ENCODE data around the gene ZBTB20. TPM values are rescaled to one million over a fixed set of nuclear protein-coding genes. Genes with fewer than 3 reads are reported as not detected.

ZBTB20 gene
- total RNA-seq, 1 experiment from 2014 or later, result 3.7 TPM

GRCh38 chr3:115089481-115089880 is 57.6 kb downstream of the ZBTB20 start:
- Histone ChIP-seq H3K4me2 (ENCODE audit: low read length) (no peak overlapping the region), H4K20me1 (ENCODE audit: low read length) (no peaks in the 10 kb centered on the region), H3K9me2 (replicated peaks; ENCODE audit: low read length) (no peaks in the 10 kb centered on the region), H3K36me3 (ENCODE audit: low read depth, low read length) (no peaks in the 10 kb centered on the region), H2AFZ (ENCODE audit: low read length) (no peak overlapping the region), H3K4me3 (ENCODE audit: low read length) (no peak overlapping the region), H3K9me3 (ENCODE audit: low read length) (no peaks in the 10 kb centered on the region), H3K79me2 (ENCODE audit: low read length) (no peaks in the 10 kb centered on the region), H3K4me1 (ENCODE audit: insufficient read depth, low read length) (no peaks in the 10 kb centered on the region), H3K27me3 (ENCODE audit: low read length) (0 out of 2 replicates have a peak, but pooled peaks cover 5% of the 10 kb centered on the region), H3K27ac (ENCODE audit: low read length) (no peak overlapping the region), H3K9ac (ENCODE audit: low read length) (no peak overlapping the region), H3F3A (ENCODE audit: low read length, unreplicated experiment) (no peaks in the 10 kb centered on the region)
- no peak for ATAC-seq
- ChIA-PET CTCF (no interaction called here), POLR2A (ENCODE audit: unreplicated experiment) (no interaction called here)
- DNase-seq, result no peak
- intact Hi-C loops (cut with micrococcal nuclease), result no loop called here
- TF ChIP-seq EZH2 (IDR thresholded peaks at IDR 0.05; ENCODE audit: low read length, unreplicated experiment), result no peak
- no peak for TF ChIP-seq CTCF (conservative IDR thresholded peaks at IDR 0.05; ENCODE audit: low read depth, low read length)
- TF ChIP-seq EZH2phosphoT487 (IDR thresholded peaks at IDR 0.05; ENCODE audit: borderline replicate concordance, low read length), result no peak
- no TSS peak for BruUV-seq (replicated peaks)

- ChIA-PET POLR2A (ENCODE audit: unreplicated experiment) (no interaction called here), CTCF (interaction anchor here (0.7 kb wide), 1 partner anchor 122 kb away, joined by 3 read pairs; no protein-coding TSS in a partner anchor)
- H2AFZ ChIP-seq (ENCODE audit: low read length), result no peak overlapping the region
- TF ChIP-seq EZH2 (IDR thresholded peaks at IDR 0.05; ENCODE audit: low read length, unreplicated experiment) (no peak), EZH2phosphoT487 (IDR thresholded peaks at IDR 0.05; ENCODE audit: borderline replicate concordance, low read length) (no peak)
- 0 out of 2 replicates have a peak, but pooled peaks cover 5% of the 10 kb centered on the region for H3K27me3 ChIP-seq (ENCODE audit: low read length)
- no peaks in the 10 kb centered on the region for H3K9me3 ChIP-seq (ENCODE audit: low read length)
- H3K4me1 ChIP-seq (ENCODE audit: insufficient read depth, low read length), result no peaks in the 10 kb centered on the region
- H3F3A ChIP-seq (ENCODE audit: low read length, unreplicated experiment), result no peaks in the 10 kb centered on the region
- DNase-seq (no peak), ATAC-seq (no peak)
- no peak overlapping the region for H3K4me3 ChIP-seq (ENCODE audit: low read length)
- no peaks in the 10 kb centered on the region for H3K36me3 ChIP-seq (ENCODE audit: low read depth, low read length)
- H3K27ac ChIP-seq (ENCODE audit: low read length), result no peak overlapping the region
- BruUV-seq (replicated peaks), result no TSS peak
- no peaks in the 10 kb centered on the region for H4K20me1 ChIP-seq (ENCODE audit: low read length)
- no peaks in the 10 kb centered on the region for H3K79me2 ChIP-seq (ENCODE audit: low read length)
- no peak overlapping the region for H3K4me2 ChIP-seq (ENCODE audit: low read length)
- intact Hi-C loops (cut with micrococcal nuclease), result no loop called here
- no peak overlapping the region for H3K9ac ChIP-seq (ENCODE audit: low read length)
- H3K9me2 ChIP-seq (replicated peaks; ENCODE audit: low read length), result no peaks in the 10 kb centered on the region
These were observed 59.6 kb downstream of the ZBTB20 start for GRCh38 chr3:115087512-115087911.

GRCh38 chr3:115086344-115086743 is 60.7 kb downstream of the ZBTB20 start:
- no peak for DNase-seq
- CTCF ChIA-PET, result no interaction called here
- H4K20me1 ChIP-seq (ENCODE audit: low read length), result no peaks in the 10 kb centered on the region
- POLR2A ChIA-PET (ENCODE audit: unreplicated experiment), result interaction anchor here (0.7 kb wide), 1 partner anchor 10 kb away, joined by 3 read pairs; no protein-coding TSS in a partner anchor
- no peaks in the 10 kb centered on the region for H3K4me1 ChIP-seq (ENCODE audit: insufficient read depth, low read length)
- no TSS peak for BruUV-seq (replicated peaks)
- no peak overlapping the region for H3K27ac ChIP-seq (ENCODE audit: low read length)
- H3K9me3 ChIP-seq (ENCODE audit: low read length), result no peaks in the 10 kb centered on the region
- no peaks in the 10 kb centered on the region for H3F3A ChIP-seq (ENCODE audit: low read length, unreplicated experiment)
- H3K79me2 ChIP-seq (ENCODE audit: low read length), result no peaks in the 10 kb centered on the region
- intact Hi-C loops (cut with micrococcal nuclease), result no loop called here
- 0 out of 2 replicates have a peak, but pooled peaks cover 5% of the 10 kb centered on the region for H3K27me3 ChIP-seq (ENCODE audit: low read length)
- TF ChIP-seq EZH2phosphoT487 (IDR thresholded peaks at IDR 0.05; ENCODE audit: borderline replicate concordance, low read length) (no peak), CTCF (conservative IDR thresholded peaks at IDR 0.05; ENCODE audit: low read depth, low read length) (no peak), EZH2 (IDR thresholded peaks at IDR 0.05; ENCODE audit: low read length, unreplicated experiment) (no peak)
- no peak overlapping the region for H2AFZ ChIP-seq (ENCODE audit: low read length)
- no peaks in the 10 kb centered on the region for H3K36me3 ChIP-seq (ENCODE audit: low read depth, low read length)
- no peak overlapping the region for H3K4me3 ChIP-seq (ENCODE audit: low read length)
- no peaks in the 10 kb centered on the region for H3K9me2 ChIP-seq (replicated peaks; ENCODE audit: low read length)
- no peak overlapping the region for H3K4me2 ChIP-seq (ENCODE audit: low read length)
- no peak for ATAC-seq
- no peak overlapping the region for H3K9ac ChIP-seq (ENCODE audit: low read length)

All from PC-3 (cell line).